Adrenal gland (tissue), 5 donors: ENCODE data around the gene SERTAD2.

Source experiments
- POLR2A ChIP-seq, 2 donors: fragments of 450-650 bp; IDR thresholded peaks; one replicate each; pipeline ENCODE4 v1.6.1; 2017; ENCODE audit warnings: antibody characterized with exemption in 2 of 2, mild to moderate bottlenecking in 2 of 2, moderate library complexity in 1 of 2
- TF ChIP-seq, protein P1 (sequence below), 6 experiments: fragments of 450-650 bp in 4 of 6; fragments of 200-600 bp in 2 of 6; sonication (generic) in 1 of 6; IDR thresholded peaks; 1 replicate in 5 of 6; 2 replicates in 1 of 6; pipeline versions ENCODE4 v1.5.1 to v1.8.0; 2016 to 2021; ENCODE audit warnings: antibody characterized with exemption in 6 of 6, mild to moderate bottlenecking in 2 of 6, moderate library complexity in 1 of 6
- donor health status: DM: no; HTN: no; CAD: no.

GRCh38 chr2:64602436-64602835, 51.3 kb downstream of the SERTAD2 start:
- TF ChIP-seq POLR2A (IDR thresholded peaks at IDR 0.05) = no peak
- TF ChIP-seq, protein P1, sequence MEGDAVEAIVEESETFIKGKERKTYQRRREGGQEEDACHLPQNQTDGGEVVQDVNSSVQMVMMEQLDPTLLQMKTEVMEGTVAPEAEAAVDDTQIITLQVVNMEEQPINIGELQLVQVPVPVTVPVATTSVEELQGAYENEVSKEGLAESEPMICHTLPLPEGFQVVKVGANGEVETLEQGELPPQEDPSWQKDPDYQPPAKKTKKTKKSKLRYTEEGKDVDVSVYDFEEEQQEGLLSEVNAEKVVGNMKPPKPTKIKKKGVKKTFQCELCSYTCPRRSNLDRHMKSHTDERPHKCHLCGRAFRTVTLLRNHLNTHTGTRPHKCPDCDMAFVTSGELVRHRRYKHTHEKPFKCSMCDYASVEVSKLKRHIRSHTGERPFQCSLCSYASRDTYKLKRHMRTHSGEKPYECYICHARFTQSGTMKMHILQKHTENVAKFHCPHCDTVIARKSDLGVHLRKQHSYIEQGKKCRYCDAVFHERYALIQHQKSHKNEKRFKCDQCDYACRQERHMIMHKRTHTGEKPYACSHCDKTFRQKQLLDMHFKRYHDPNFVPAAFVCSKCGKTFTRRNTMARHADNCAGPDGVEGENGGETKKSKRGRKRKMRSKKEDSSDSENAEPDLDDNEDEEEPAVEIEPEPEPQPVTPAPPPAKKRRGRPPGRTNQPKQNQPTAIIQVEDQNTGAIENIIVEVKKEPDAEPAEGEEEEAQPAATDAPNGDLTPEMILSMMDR (IDR thresholded peaks at IDR 0.05) = no peak
